ENCODE results near the gene PCDHAC1.

PCDHAC1 gene

GRCh38 chr5:140951636-140952035 is 25.5 kb downstream of the PCDHAC1 start:
- no peak overlapping the region for H3K27ac Mint-ChIP-seq
- peaks cover under 1% of the 10 kb centered on the region for H3K9me3 Mint-ChIP-seq
- no peak for DNase-seq (ENCODE audit: low spot score in 2 of 2)
- H3K4me1 Mint-ChIP-seq: no peaks in the 10 kb centered on the region
- ATAC-seq: no peak
- H3K4me3 Mint-ChIP-seq: no peak overlapping the region
- no peaks in the 10 kb centered on the region for H3K36me3 Mint-ChIP-seq

- ATAC-seq (no peak), DNase-seq (ENCODE audit: low spot score in 2 of 2) (no peak)
- no peak overlapping the region for H3K4me3 Mint-ChIP-seq
- H3K9me3 Mint-ChIP-seq: no peaks in the 10 kb centered on the region
- no peaks in the 10 kb centered on the region for H3K4me1 Mint-ChIP-seq
- no peak overlapping the region for H3K27ac Mint-ChIP-seq
- H3K36me3 Mint-ChIP-seq: no peaks in the 10 kb centered on the region
Observed at GRCh38 chr5:140953234-140953633, 27.1 kb downstream of the PCDHAC1 start.

GRCh38 chr5:140962190-140962589 is 36.1 kb downstream of the PCDHAC1 start:
- Mint-ChIP-seq H3K36me3 (no peaks in the 10 kb centered on the region), H3K27ac (no peak overlapping the region), H3K4me1 (no peaks in the 10 kb centered on the region), H3K9me3 (no peaks in the 10 kb centered on the region), H3K4me3 (no peak overlapping the region)
- no peak for ATAC-seq
- DNase-seq (ENCODE audit: low spot score in 2 of 2): no peak

GRCh38 chr5:140964356-140964755 is 38.3 kb downstream of the PCDHAC1 start:
- Mint-ChIP-seq H3K4me3 (no peak overlapping the region), H3K4me1 (no peaks in the 10 kb centered on the region), H3K27ac (no peak overlapping the region), H3K36me3 (no peaks in the 10 kb centered on the region), H3K9me3 (no peaks in the 10 kb centered on the region)
- DNase-seq (ENCODE audit: low spot score in 2 of 2) (no peak), ATAC-seq (no peak)

- Mint-ChIP-seq H3K27ac (no peak overlapping the region), H3K9me3 (no peaks in the 10 kb centered on the region), H3K4me3 (no peak overlapping the region), H3K36me3 (no peaks in the 10 kb centered on the region), H3K4me1 (no peaks in the 10 kb centered on the region)
- DNase-seq (ENCODE audit: low spot score in 2 of 2) (no peak), ATAC-seq (no peak)
Observed at GRCh38 chr5:140965905-140966292, 39.8 kb downstream of the PCDHAC1 start.

- no peak for DNase-seq (ENCODE audit: low spot score in 2 of 2)
- Mint-ChIP-seq H3K4me1 (no peaks in the 10 kb centered on the region), H3K9me3 (no peaks in the 10 kb centered on the region), H3K4me3 (no peak within 1 kb of the TSS), H3K27ac (no peak within 1 kb of the TSS), H3K36me3 (no peaks in the 10 kb centered on the region)
- no peak for ATAC-seq
Observed at GRCh38 chr5:140966293-140967225, 40.5 kb downstream of the PCDHAC1 start, which contains the start of gene PCDHAC2. Gene PCDHAC2 (plus strand): TSS chr5:140966476. CDS start chr5:140966767, 291 bp downstream.

- no peak overlapping the region for H3K27ac Mint-ChIP-seq
- no peaks in the 10 kb centered on the region for H3K36me3 Mint-ChIP-seq
- DNase-seq (ENCODE audit: low spot score in 2 of 2) (no peak), ATAC-seq (no peak)
- H3K4me3 Mint-ChIP-seq: no peak overlapping the region
- H3K4me1 Mint-ChIP-seq: no peaks in the 10 kb centered on the region
- H3K9me3 Mint-ChIP-seq: no peaks in the 10 kb centered on the region
Observed at GRCh38 chr5:140967226-140967893, 41.3 kb downstream of the PCDHAC1 start.

- ATAC-seq (no peak), DNase-seq (ENCODE audit: low spot score in 2 of 2) (no peak)
- Mint-ChIP-seq H3K36me3 (no peaks in the 10 kb centered on the region), H3K9me3 (no peaks in the 10 kb centered on the region), H3K4me3 (no peak overlapping the region), H3K4me1 (no peaks in the 10 kb centered on the region), H3K27ac (no peak overlapping the region)
Observed at GRCh38 chr5:140969880-140970279, 43.8 kb downstream of the PCDHAC1 start.

GRCh38 chr5:140973550-140973949 is 47.5 kb downstream of the PCDHAC1 start:
- Mint-ChIP-seq H3K27ac (no peak overlapping the region), H3K4me3 (no peak overlapping the region), H3K9me3 (no peaks in the 10 kb centered on the region), H3K36me3 (no peaks in the 10 kb centered on the region), H3K4me1 (no peaks in the 10 kb centered on the region)
- DNase-seq (ENCODE audit: low spot score in 2 of 2) (no peak), ATAC-seq (no peak)

- H3K4me1 Mint-ChIP-seq: no peaks in the 10 kb centered on the region
- no peaks in the 10 kb centered on the region for H3K9me3 Mint-ChIP-seq
- no peak for ATAC-seq
- no peak for DNase-seq (ENCODE audit: low spot score in 2 of 2)
- H3K36me3 Mint-ChIP-seq: no peaks in the 10 kb centered on the region
- no peak overlapping the region for H3K27ac Mint-ChIP-seq
- H3K4me3 Mint-ChIP-seq: no peak overlapping the region
Observed at GRCh38 chr5:140977003-140977402, 50.9 kb downstream of the PCDHAC1 start.

GRCh38 chr5:140978260-140978659 is 52.2 kb downstream of the PCDHAC1 start:
- Mint-ChIP-seq H3K27ac (no peak overlapping the region), H3K4me3 (no peak overlapping the region), H3K36me3 (no peaks in the 10 kb centered on the region), H3K9me3 (no peaks in the 10 kb centered on the region), H3K4me1 (no peaks in the 10 kb centered on the region)
- ATAC-seq (no peak), DNase-seq (ENCODE audit: low spot score in 2 of 2) (no peak)

- no peaks in the 10 kb centered on the region for H3K36me3 Mint-ChIP-seq
- ATAC-seq (no peak), DNase-seq (ENCODE audit: low spot score in 2 of 2) (no peak)
- H3K4me3 Mint-ChIP-seq: no peak overlapping the region
- H3K27ac Mint-ChIP-seq: no peak overlapping the region
- H3K4me1 Mint-ChIP-seq: no peaks in the 10 kb centered on the region
- no peaks in the 10 kb centered on the region for H3K9me3 Mint-ChIP-seq
Observed at GRCh38 chr5:140978983-140979382, 52.9 kb downstream of the PCDHAC1 start.
